GM19035 (cell line): Measurements from ENCODE around the gene PITPNM2.

Experiments used
- ATAC-seq: cut with Tn5 transposase; IDR thresholded peaks from one replicate; pipeline ENCODE4 v1.9.1; 2021; ENCODE audit not compliant: unreplicated experiment

Gene PITPNM2

GRCh38 chr12:123145211-123145610 lies 5.7 kb downstream of the PITPNM2 start:
- no peak for ATAC-seq

DNA sequence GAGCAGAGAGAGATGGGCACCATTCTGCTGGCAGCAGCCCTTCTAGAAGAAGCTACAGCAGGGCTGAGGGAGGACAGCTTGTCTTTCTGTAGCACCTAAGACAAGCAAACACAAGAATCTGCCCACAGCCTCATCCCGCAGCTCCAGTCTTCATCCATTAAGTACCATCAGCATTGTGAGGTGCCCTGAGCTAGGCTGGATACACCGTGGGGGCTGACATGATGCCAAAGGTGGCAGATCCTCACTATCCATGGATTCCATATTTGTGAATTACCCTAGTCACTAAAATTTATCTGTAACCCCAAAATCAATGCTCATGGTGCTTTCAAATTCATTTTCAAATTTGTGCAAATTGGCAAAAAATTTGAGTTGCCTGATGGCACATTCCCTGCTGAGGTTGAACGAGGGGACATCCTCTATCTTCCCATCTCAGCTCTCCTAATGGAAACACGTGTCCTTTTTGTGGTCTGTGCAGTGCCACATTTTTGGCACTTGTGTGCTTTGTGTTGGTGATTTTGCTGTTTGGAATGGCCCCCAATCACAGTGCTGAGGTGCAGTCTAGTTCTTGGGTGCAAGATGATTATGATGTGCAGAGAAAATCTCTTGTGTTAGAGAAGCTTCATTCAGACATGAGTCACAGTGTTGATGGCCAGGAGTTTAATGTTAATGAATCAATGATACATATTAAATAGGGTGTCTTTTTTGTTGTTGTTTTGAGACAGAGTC lies 7.0 kb downstream of the PITPNM2 start:
- no peak for ATAC-seq

- ATAC-seq: no peak
Measured at GRCh38 chr12:123142921-123143735, 7.8 kb downstream of the PITPNM2 start.

- ATAC-seq: no peak
Measured at GRCh38 chr12:123142518-123142840, 8.4 kb downstream of the PITPNM2 start.

GRCh38 chr12:123141615-123142517 lies 9.0 kb downstream of the PITPNM2 start:
- ATAC-seq: no peak

- no peak for ATAC-seq
Measured at GRCh38 chr12:123140676-123141614, 9.9 kb downstream of the PITPNM2 start.

DNA sequence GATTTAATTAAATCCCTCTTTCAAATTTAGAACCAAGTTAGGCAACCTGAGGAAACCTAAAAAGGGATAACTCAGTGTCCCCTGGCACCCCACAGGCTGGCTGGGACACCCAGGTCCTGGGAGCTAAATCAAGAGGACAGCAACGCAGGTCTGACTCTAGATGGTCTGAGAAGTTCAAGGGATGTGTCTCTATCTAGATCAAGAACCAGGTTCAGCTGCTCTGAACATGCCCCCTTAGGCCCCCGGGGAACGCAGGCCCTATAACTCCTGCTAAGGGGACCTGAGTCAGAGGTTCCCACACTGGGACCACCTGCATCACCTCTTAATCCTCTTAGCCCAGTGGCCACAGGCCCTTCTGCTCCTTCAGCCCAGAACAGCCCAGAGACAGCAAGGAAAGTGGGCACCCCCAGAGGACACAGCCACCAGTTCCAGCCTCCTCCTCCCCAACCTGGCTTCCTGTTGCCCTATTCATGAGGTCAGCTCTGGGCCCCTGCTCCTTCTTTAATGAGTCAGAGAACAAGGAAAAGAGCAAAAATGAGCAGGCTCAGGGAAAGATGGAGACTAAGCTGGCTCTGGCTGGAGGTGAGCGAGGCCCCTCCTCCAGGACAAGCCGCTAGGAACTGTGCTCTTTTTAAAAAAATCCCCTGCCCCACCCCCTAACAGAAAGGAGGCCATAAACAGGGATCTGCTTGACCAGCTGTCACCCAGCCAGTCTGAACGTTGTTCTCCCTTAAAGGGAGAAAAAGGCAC lies 10.8 kb downstream of the PITPNM2 start:
- ATAC-seq: no peak

DNA sequence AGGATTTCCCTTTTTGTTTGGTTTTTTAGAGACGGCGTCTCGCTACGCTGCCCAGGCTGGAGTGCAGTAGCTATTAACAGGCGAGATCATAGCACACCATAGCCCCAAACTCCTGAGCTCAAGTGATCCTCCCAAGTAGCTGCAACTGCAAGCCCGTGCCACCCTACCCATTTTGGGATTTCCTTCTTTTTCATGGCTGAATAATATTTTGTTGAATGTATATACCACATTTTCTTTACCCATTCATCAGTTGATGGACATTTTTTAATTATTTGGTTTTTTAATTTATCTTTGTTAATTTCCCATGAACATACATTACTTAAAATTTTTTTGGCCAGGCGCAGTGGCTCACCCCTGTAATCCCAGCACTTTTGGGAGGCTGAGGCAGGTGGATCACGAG lies 15.2 kb downstream of the PITPNM2 start:
- no peak for ATAC-seq

DNA sequence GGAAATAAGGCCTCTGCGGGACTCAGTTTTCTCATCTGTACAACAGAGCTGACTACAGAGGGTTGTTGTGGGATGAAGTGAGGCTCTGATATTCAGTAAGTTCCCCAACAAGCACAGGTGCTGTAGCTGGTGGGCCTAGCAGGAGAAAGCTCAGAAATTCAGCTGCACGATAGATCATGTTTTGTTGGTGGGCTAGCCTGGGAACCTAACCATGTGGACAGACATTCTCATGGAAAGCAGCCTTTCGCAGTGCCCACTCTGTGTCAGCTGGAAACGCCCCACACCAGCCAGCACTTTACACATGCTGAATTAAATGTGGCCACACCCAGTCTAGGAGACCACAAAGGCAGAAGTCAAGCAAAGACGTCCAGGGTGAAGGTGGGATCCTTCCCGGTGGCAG lies 16.1 kb downstream of the PITPNM2 start:
- ATAC-seq: no peak

GRCh38 chr12:123134271-123134671 lies 16.6 kb downstream of the PITPNM2 start:
- no peak for ATAC-seq

DNA sequence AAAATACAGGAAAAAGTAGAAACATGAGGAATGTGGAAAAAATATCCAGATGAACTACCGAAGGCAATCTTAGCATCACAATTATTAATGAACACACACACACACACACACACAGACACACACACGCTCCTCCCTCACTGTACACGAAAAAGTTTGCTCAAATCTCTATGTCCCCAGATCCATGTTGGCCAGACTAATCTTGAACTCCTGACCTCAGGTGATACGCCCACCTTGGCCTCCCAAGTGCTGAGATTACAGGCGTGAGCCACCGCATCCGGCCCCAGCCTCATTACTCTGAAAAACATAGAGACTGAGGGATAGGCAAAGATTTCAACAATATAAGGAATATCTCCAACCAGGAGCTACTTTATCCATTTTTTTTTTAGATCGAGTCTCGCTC lies 17.2 kb downstream of the PITPNM2 start:
- no peak for ATAC-seq

DNA sequence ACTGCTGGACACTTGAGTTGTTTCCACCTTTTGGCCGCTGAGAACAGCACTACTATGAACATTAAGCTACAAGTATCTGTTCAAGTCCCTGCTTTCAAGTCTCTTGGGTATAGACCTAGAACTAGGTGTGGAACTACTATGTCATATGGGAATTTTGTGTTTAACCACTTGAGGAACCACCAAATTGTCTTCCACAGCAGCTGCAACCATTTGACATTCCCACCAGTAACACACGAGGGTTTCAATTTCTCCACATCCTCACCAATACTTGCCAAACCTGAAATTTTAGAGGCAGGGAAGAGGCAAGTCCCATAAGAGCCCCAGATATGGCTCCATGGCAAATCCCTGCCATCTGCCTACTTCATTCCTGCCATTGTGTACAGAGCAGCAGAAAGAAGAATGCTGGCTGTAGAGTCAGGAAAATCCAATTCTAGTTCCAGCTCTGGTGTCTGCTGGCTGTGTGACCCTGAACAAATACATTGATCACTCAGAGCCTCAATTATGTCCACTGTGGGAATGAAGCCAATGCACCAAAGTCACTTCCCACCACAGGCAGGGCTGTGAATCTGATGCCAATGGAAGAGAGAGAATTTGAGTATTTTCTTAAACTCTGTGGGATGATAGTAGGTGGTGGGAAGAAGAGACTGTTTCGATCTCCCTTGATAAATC lies 17.8 kb downstream of the PITPNM2 start:
- ATAC-seq: no peak

DNA sequence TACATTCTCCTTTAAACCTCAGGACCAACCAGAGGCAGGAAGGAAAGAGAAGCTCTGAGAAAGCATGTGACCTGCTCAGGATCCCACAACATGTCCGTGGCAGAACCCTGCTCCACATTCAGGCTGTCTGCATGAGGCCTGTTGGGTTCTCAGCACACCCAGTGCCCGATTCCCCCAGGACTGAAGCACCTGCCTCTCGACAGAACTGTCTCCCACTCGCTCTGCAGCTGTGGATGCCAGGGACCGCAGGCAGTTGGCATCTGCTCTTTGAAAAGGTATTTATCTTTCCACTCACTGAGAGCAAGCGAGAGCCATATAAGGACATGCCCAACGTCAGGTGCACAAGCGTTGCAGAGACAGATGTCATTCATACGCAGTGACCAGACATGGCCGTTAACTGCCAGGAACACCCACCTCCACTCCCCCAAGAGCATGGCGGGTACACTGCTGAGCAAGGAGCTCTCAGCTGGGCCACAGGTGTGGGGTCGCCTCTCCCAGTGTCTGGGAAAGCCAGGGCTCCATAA lies 18.9 kb downstream of the PITPNM2 start:
- ATAC-seq: no peak

DNA sequence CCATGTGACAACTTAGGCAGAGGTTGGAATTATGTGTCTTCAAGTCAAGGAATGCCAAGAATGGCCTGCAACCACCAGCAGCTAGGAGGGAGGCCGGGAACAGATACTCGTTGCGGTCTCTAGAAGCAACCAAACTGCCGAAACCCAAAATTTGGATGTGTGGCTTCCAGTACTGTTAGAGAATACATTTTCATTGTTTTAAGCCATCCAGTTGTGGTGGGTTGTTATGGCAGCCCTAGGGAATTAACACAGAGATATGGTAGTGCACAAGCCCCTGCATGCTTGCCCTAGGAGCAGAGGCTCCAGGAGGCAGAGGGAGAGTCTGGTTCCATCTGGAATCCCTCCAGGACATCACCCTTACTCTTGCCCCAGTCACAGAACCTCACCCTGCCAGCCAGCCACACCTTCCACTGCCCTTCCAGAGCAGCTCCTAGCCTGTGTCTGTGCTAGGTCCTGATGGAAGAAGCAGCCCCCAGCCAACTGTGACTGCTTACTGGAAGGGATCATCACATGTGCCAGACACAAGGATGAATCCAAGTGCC lies 19.5 kb downstream of the PITPNM2 start:
- no peak for ATAC-seq

GRCh38 chr12:123129621-123130020 lies 21.3 kb downstream of the PITPNM2 start:
- ATAC-seq: no peak

GRCh38 chr12:123127182-123127495 lies 23.8 kb downstream of the PITPNM2 start:
- no peak for ATAC-seq

- ATAC-seq: no peak
Measured at GRCh38 chr12:123126294-123127181, 24.4 kb downstream of the PITPNM2 start.

DNA sequence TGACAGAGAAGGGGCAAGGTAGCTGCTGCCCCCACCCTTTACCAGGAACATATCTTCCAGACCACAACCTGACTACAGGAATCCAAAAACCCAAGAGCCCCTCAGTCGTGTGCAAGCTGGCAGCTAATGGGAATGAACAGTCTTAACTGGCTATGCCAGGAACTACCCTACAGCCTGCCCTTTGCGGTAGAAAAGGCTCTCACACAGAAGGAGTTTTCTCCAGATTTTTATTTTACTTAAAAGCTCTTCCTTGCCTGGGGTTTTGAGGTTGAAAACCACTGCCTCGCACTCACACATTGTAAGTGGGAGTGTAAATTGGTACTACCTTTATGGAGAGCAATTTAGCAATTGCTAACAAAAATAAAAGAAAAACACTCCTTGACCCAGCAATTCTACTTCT lies 28.3 kb downstream of the PITPNM2 start:
- ATAC-seq: no peak
